Muscle of arm (tissue), 12 donors: ENCODE results near the gene RCAN2. TPM values are rescaled to one million over a fixed set of nuclear protein-coding genes. Genes with fewer than 3 reads are reported as not detected.

Source experiments
- DNase-seq: peaks from one replicate; pipeline ENCODE4 v3.0.0-alpha.2; 2013
- polyA plus RNA-seq, 12 donors: library from polyadenylated mRNA; unstranded; fragments of 120-200 nt; gene quantifications; one replicate each; pipeline ENCODE4 v1.2.1, GENCODE V29; 2013; ENCODE audit not compliant: insufficient read length in 12 of 12

RCAN2 gene
- polyA plus RNA-seq, 12 donors: 4.6 to 8.2 (median 6.9) TPM; not detected in 1

- DNase-seq: no peak
These were observed 233.0 kb downstream of the RCAN2 start for GRCh38 chr6:46258249-46258648.

GRCh38 chr6:46255528-46255927, 235.7 kb downstream of the RCAN2 start:
- no peak for DNase-seq

GRCh38 chr6:46254946-46255345, 236.3 kb downstream of the RCAN2 start:
- DNase-seq: no peak

GRCh38 chr6:46254331-46254730, 236.9 kb downstream of the RCAN2 start:
- no peak for DNase-seq

GRCh38 chr6:46251583-46252339, 239.5 kb downstream of the RCAN2 start:
- no peak for DNase-seq

- no peak for DNase-seq
These were observed 243.1 kb downstream of the RCAN2 start for GRCh38 chr6:46248143-46248542.

GRCh38 chr6:46246727-46247126, 244.5 kb downstream of the RCAN2 start:
- no peak for DNase-seq

GRCh38 chr6:46246081-46246480, 245.2 kb downstream of the RCAN2 start:
- no peak for DNase-seq

- no peak for DNase-seq
These were observed 246.6 kb downstream of the RCAN2 start for GRCh38 chr6:46244670-46245069.

- no peak for DNase-seq
These were observed 247.5 kb downstream of the RCAN2 start for GRCh38 chr6:46243754-46244153.

- no peak for DNase-seq
These were observed 248.3 kb downstream of the RCAN2 start for GRCh38 chr6:46242921-46243320.

- DNase-seq: no peak
These were observed 250.2 kb downstream of the RCAN2 start for GRCh38 chr6:46240866-46241565.

GRCh38 chr6:46236752-46237151, 254.5 kb downstream of the RCAN2 start:
- DNase-seq: no peak

GRCh38 chr6:46235242-46235641, 256.0 kb downstream of the RCAN2 start:
- no peak for DNase-seq

GRCh38 chr6:46234700-46235099, 256.5 kb downstream of the RCAN2 start:
- no peak for DNase-seq

- peak; percentile 19 for DNase-seq
These were observed 257.1 kb downstream of the RCAN2 start for GRCh38 chr6:46234156-46234556.

GRCh38 chr6:46233129-46233528, 258.1 kb downstream of the RCAN2 start:
- no peak for DNase-seq

- DNase-seq: no peak
These were observed 269.0 kb downstream of the RCAN2 start for GRCh38 chr6:46222286-46222685.

- peak; percentile 53 for DNase-seq
These were observed 269.9 kb downstream of the RCAN2 start for GRCh38 chr6:46221222-46221793.

- DNase-seq: no peak
These were observed 270.7 kb downstream of the RCAN2 start for GRCh38 chr6:46220352-46221221.

- DNase-seq: no peak
These were observed 271.6 kb downstream of the RCAN2 start for GRCh38 chr6:46219661-46220060.

- DNase-seq: no peak
These were observed 272.8 kb downstream of the RCAN2 start for GRCh38 chr6:46218457-46218856.
